A673 (cell line): ENCODE measurements around the gene ARHGAP15. TPM values are rescaled to one million over a fixed set of nuclear protein-coding genes. Genes with fewer than 3 reads are reported as not detected.

Experiments used
- BruUV-seq: library from RNA; stranded (reverse); fragments of 400-500 nt; replicated peaks from 2 replicates; lab custom pipeline; 2021; lab: Mats Ljungman, UMichigan
- CTCF ChIA-PET: fragments of 300-600 bp; sonication (Branson Sonifier 250); formaldehyde crosslinking; loops from one replicate; lab custom pipeline; 2022; ENCODE audit warnings: antibody characterized with exemption; lab: Charles Lee
- POLR2A ChIA-PET: fragments of 300-600 bp; sonication (Branson Sonifier 250); formaldehyde crosslinking; loops from one replicate; lab custom pipeline; 2022; ENCODE audit warnings: antibody characterized with exemption; ENCODE audit not compliant: low non-redundant PET; lab: Charles Lee
- DNase-seq: peaks from one replicate; pipeline ENCODE4 v3.0.0-alpha.2; 2015; ENCODE audit warnings: low spot score
- H3K27ac ChIP-seq: fragments of 200-600 bp; sonication (generic); 2 replicates; pipeline ENCODE4 v1.5.1; 2016; ENCODE audit warnings: mixed run types, low read depth, mild to moderate bottlenecking, mixed read lengths, antibody characterized with exemption, low read length; ENCODE audit not compliant: poor library complexity, severe bottlenecking
- H3K27me3 ChIP-seq: fragments of 200-600 bp; sonication (generic); replicated peaks from 2 replicates; pipeline ENCODE4 v1.6.1; 2017; ENCODE audit warnings: mixed run types, low read depth, mild to moderate bottlenecking, mixed read lengths, antibody characterized with exemption, low read length; ENCODE audit not compliant: insufficient read depth, poor library complexity
- H3K36me3 ChIP-seq: fragments of 200-600 bp; sonication (generic); 2 replicates; pipeline ENCODE4 v1.6.1; 2016; ENCODE audit warnings: mixed run types, mild to moderate bottlenecking, mixed read lengths, antibody characterized with exemption, low read length; ENCODE audit not compliant: insufficient read depth, poor library complexity, severe bottlenecking
- H3K4me1 ChIP-seq: fragments of 200-600 bp; sonication (generic); 2 replicates; pipeline ENCODE4 v1.6.1; 2017; ENCODE audit warnings: mixed run types, mild to moderate bottlenecking, mixed read lengths, antibody characterized with exemption, low read length; ENCODE audit not compliant: insufficient read depth, poor library complexity, severe bottlenecking
- H3K4me3 ChIP-seq: fragments of 200-600 bp; sonication (generic); 2 replicates; pipeline ENCODE4 v1.5.1; 2016; ENCODE audit warnings: low read depth, mixed run types, mild to moderate bottlenecking, mixed read lengths, low read length; ENCODE audit not compliant: poor library complexity, severe bottlenecking
- H3K9me3 ChIP-seq: fragments of 200-600 bp; sonication (generic); 2 replicates; pipeline ENCODE4 v1.6.1; 2016; ENCODE audit warnings: mixed run types, low read depth, mild to moderate bottlenecking, mixed read lengths, antibody characterized with exemption, low read length; ENCODE audit not compliant: poor library complexity, severe bottlenecking
- CTCF ChIP-seq: fragments of 300-800, 200-600 bp; sonication (generic); conservative IDR thresholded peaks from 2 replicates; pipeline ENCODE4 v1.5.1; 2017; ENCODE audit warnings: low read depth, mild to moderate bottlenecking, antibody characterized with exemption, low read length, moderate library complexity, mixed read lengths
- EZH2 ChIP-seq: fragments of 200-600 bp; sonication (generic); IDR thresholded peaks from 2 replicates; pipeline ENCODE4 v1.6.1; 2017; ENCODE audit warnings: borderline replicate concordance, low read depth, mild to moderate bottlenecking, mixed read lengths, antibody characterized with exemption, low read length; ENCODE audit not compliant: poor library complexity, severe bottlenecking
- intact Hi-C: fragments of 100-400 bp; cut with micrococcal nuclease; formaldehyde crosslinking; loops from one replicate; pipeline ENCODE4 v1.10.0; 2022; ENCODE audit not compliant: unreplicated experiment
- total RNA-seq: library from RNA; stranded (reverse); gene quantifications from 2 replicates; pipeline ENCODE4 v1.2.3, GENCODE V29; 2021

The ARHGAP15 gene
- total RNA-seq, 1 experiment from 2014 or later, result not detected

GRCh38 chr2:143282684-143283083, 153.5 kb downstream of the ARHGAP15 start:
- BruUV-seq, result no TSS peak
- CTCF ChIA-PET, result no interaction called here
- TF ChIP-seq CTCF (peak; percentile 57), EZH2 (no peak)
- Histone ChIP-seq H3K9me3 (no peaks in the 10 kb centered on the region), H3K4me3 (no peak overlapping the region), H3K27me3 (no peaks in the 10 kb centered on the region), H3K4me1 (peaks cover 17% of the 10 kb centered on the region), H3K27ac (no peak overlapping the region), H3K36me3 (no peaks in the 10 kb centered on the region)
- POLR2A ChIA-PET, result no interaction called here
- intact Hi-C loops, result no loop called here
- DNase-seq, result no peak

GRCh38 chr2:143284087-143284675, 155.0 kb downstream of the ARHGAP15 start:
- H3K27me3 ChIP-seq, result no peaks in the 10 kb centered on the region
- intact Hi-C loops, result no loop called here
- TF ChIP-seq EZH2 (no peak), CTCF (peak; percentile 91)
- POLR2A ChIA-PET, result interaction anchor here (0.6 kb wide), 2 partner anchors 23 to 417 kb away, joined by 3 read pairs; no protein-coding TSS in a partner anchor
- no peaks in the 10 kb centered on the region for H3K36me3 ChIP-seq
- H3K9me3 ChIP-seq, result no peaks in the 10 kb centered on the region
- no TSS peak for BruUV-seq
- DNase-seq, result peak; percentile 72
- H3K4me1 ChIP-seq, result peaks cover 18% of the 10 kb centered on the region
- H3K27ac ChIP-seq, result no peak overlapping the region
- CTCF ChIA-PET, result interaction anchor here (0.9 to 1.0 kb wide), 2 partner anchors 8 to 25 kb away, joined by 3 read pairs; no protein-coding TSS in a partner anchor
- no peak overlapping the region for H3K4me3 ChIP-seq

- Histone ChIP-seq H3K27ac (no peak overlapping the region), H3K27me3 (no peaks in the 10 kb centered on the region), H3K36me3 (no peaks in the 10 kb centered on the region), H3K9me3 (no peaks in the 10 kb centered on the region), H3K4me3 (no peak overlapping the region), H3K4me1 (peaks cover 18% of the 10 kb centered on the region)
- DNase-seq, result no peak
- ChIA-PET CTCF (no interaction called here), POLR2A (no interaction called here)
- no TSS peak for BruUV-seq
- intact Hi-C loops, result no loop called here
- TF ChIP-seq EZH2 (no peak), CTCF (no peak)
Measured at GRCh38 chr2:143289025-143289424, 159.8 kb downstream of the ARHGAP15 start.
